C4-2B (cell line): ENCODE data around the gene SPATA13.

Source experiments
- H3K27ac ChIP-seq: fragments of 450-650 bp; 2 replicates; pipeline ENCODE4 v1.5.1; 2017
- ZFX ChIP-seq: fragments of 450-650 bp; IDR thresholded peaks from 2 replicates; pipeline ENCODE4 v1.6.1; 2017
- TF ChIP-seq, protein P1 (sequence below): fragments of 450-650 bp; conservative IDR thresholded peaks from 2 replicates; pipeline ENCODE4 v1.5.1; 2017; ENCODE audit warnings: mild to moderate bottlenecking

Gene SPATA13

DNA sequence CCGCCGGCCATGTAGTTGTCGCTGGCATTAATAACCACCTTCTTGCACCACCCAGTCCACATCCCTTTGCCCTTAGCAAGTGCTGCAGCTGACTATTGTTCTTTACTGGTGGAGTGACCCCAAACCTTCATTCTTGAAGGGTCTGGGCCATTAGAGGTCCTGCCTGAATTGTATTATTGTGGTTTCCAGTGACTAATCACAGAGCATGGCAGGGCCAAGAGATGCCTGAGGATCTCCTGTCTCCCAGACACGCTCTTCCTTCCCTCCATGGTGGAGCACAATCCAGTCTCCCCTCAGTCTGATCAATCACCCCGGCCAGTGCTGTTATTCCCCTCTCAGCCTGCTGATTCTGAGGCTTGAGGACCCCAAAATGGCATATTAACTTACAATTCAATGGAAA, 187.9 kb downstream of the SPATA13 start:
- TF ChIP-seq, protein P1, sequence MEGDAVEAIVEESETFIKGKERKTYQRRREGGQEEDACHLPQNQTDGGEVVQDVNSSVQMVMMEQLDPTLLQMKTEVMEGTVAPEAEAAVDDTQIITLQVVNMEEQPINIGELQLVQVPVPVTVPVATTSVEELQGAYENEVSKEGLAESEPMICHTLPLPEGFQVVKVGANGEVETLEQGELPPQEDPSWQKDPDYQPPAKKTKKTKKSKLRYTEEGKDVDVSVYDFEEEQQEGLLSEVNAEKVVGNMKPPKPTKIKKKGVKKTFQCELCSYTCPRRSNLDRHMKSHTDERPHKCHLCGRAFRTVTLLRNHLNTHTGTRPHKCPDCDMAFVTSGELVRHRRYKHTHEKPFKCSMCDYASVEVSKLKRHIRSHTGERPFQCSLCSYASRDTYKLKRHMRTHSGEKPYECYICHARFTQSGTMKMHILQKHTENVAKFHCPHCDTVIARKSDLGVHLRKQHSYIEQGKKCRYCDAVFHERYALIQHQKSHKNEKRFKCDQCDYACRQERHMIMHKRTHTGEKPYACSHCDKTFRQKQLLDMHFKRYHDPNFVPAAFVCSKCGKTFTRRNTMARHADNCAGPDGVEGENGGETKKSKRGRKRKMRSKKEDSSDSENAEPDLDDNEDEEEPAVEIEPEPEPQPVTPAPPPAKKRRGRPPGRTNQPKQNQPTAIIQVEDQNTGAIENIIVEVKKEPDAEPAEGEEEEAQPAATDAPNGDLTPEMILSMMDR = no peak
- TF ChIP-seq ZFX = no peak
- peak overlapping the region; percentile 66 for H3K27ac ChIP-seq

DNA sequence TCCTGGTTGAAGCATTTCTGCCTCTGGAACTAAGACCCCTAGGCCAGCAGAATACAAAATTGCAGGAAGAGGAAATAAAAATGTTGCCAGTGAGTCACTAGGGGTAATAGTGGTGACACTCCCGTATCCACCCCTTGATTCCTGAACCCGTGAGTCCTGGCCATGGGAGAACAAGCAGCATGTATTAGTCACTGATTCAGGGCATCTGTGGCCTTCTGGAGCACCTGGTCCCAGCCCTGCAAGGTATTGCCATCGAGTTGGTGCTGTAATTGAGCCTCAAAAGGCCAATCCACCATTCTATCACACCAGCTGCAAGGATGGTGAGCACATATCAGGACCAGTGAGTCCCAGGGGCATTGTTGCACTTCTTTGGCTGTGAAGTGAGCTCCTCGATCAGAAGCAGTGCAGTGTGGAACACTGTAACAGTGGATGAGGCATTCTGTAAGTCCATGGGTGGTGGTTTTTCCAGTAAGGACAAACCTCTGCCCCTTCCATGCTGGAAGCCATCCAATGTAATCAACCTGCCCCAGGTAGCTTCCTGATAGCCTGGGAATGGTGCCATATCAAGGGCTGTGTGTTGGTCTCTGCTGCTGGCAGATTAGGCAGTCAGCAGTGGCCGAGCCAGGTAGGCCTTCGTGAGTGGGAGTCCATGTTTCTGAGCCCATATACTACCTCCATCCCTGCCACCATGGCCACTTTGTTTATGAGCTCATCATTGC, 188.4 kb downstream of the SPATA13 start:
- peak; percentile 54; the same call in 1 of the 2 replicates for TF ChIP-seq ZFX
- TF ChIP-seq, protein P1 = no peak
- peak overlapping the region; percentile 66 for H3K27ac ChIP-seq

- H3K27ac ChIP-seq = peak overlapping the region; percentile 66
Observed at GRCh38 chr13:24349778-24350664, 189.5 kb downstream of the SPATA13 start.

GRCh38 chr13:24351423-24351822, 190.9 kb downstream of the SPATA13 start:
- TF ChIP-seq, protein P1 = no peak
- no peak for TF ChIP-seq ZFX
- no peak overlapping the region for H3K27ac ChIP-seq

GRCh38 chr13:24353736-24354135, 193.2 kb downstream of the SPATA13 start:
- TF ChIP-seq ZFX = no peak
- TF ChIP-seq, protein P1 = no peak
- H3K27ac ChIP-seq = no peak overlapping the region

DNA sequence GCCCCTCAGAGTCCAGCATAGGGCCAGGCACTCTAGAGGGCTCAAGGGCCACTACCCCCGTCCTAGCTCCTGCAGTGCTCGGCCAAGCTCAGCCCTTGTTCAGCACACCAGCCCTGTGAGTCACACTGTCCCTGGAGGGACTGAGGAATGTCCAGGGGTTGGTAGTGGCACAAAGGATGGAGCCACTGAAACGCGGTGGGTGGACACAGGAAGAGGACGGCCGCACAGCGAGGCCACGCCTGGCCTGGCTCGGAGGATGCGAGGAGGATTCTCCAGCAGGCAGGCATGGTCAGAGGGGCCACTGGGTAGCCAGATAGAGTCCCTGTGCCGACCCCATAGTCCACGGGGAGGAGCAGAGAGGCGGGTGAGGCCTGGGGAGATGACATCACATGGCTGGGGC, 194.6 kb downstream of the SPATA13 start:
- no peak for TF ChIP-seq ZFX
- TF ChIP-seq, protein P1 = no peak
- no peak overlapping the region for H3K27ac ChIP-seq

GRCh38 chr13:24356270-24356669, 195.8 kb downstream of the SPATA13 start:
- TF ChIP-seq, protein P1 = no peak
- TF ChIP-seq ZFX = no peak
- H3K27ac ChIP-seq = no peak overlapping the region
